Measurements from ENCODE around the gene NLN. TPM values are rescaled to one million over a fixed set of nuclear protein-coding genes. Genes with fewer than 3 reads are reported as not detected.
"Not testable (repeated sequence)": the region's sequence is repeated elsewhere in the genome, so short reads cannot be mapped to it uniquely, and the experiment has no call there.

NLN gene
- 10 to 100 TPM; 13.9 to 14.3 TPM for total RNA-seq

DNA sequence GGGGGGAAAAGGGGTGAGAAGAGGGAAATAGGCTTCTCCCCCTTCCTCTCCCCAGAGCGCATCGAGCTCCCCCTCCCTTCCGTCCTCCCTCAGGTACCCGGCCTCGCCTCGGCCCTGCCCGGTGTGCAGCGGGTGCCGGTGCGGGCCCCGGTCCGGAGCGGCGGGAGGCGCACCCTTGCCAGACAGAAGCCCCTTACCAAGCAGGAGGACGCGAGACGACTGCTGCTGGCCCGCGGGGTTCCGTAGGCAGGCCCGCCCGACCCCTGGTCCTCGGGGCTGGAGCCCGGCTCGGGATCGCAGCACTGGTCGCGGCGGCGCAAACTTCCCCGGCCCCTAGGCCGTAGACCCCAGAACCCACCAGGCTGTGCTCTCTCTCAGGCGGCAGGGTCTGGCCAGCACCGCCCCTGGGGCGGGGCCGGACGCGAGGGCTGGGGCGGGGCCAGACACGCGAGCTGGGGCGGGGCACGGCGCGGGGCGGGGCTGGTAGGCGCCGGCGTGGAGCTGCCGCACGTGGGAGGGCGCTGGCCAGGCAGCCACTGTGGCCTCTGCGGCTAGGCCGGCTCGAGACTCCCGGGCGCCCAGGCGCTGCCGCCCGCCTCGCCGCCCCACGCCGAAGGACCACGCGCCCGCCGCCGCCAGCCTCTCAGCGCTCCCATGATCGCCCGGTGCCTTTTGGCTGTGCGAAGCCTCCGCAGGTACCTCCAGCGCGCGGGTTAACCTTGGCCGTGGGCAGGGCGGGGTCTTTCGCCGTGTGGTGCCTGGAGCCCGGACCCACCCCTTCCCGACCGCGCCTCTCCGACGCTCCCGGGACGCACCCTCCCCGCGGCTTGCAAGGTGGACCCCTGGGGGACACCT, at the start of gene NLN, which contains the start of gene SGTB:
TSS of gene NLN (plus strand) at position 486 of the 855 bp plus-strand sequence. CDS start at position 655, 169 bp downstream.
TSS of gene SGTB (minus strand) at position 390 of the 855 bp plus-strand sequence. CDS start 1,302 bp downstream, outside the sequence.
- CTCF ChIA-PET = no interaction called here
- Mint-ChIP-seq H3K36me3 (ENCODE audit: low read depth) (peaks cover 3% of the 10 kb centered on the region), H3K4me1 (ENCODE audit: low read depth) (peaks cover 24% of the 10 kb centered on the region), H3K4me3 (peak within 1 kb of the TSS; percentile 86), H3K9me3 (ENCODE audit: insufficient read depth) (no peaks in the 10 kb centered on the region), H3K27ac (peak within 1 kb of the TSS; percentile 89), H3K27me3 (ENCODE audit: low read depth) (no peaks in the 10 kb centered on the region)
- peak; percentile 83 for DNase-seq
- ATAC-seq = peak; percentile 96
- POLR2A ChIA-PET = interaction anchor here (0.9 to 3.1 kb wide), 5 partner anchors 13 to 422 kb away, joined by 3 to 18 read pairs (median 7); partner anchors contain the start of genes CENPK, ERBIN, PPWD1 and SHLD3

GRCh38 chr5:65672796-65673195, 49.2 kb upstream of the NLN start:
- POLR2A ChIA-PET = no interaction called here
- H3K27me3 Mint-ChIP-seq (ENCODE audit: low read depth) = no peaks in the 10 kb centered on the region
- DNase-seq (no peak), ATAC-seq (no peak)
- peaks cover 29% of the 10 kb centered on the region for H3K36me3 Mint-ChIP-seq (ENCODE audit: low read depth)
- H3K4me3 Mint-ChIP-seq = no peak overlapping the region
- no peaks in the 10 kb centered on the region for H3K4me1 Mint-ChIP-seq (ENCODE audit: low read depth)
- H3K9me3 Mint-ChIP-seq (ENCODE audit: insufficient read depth) = no peaks in the 10 kb centered on the region
- CTCF ChIA-PET = no interaction called here
- no peak overlapping the region for H3K27ac Mint-ChIP-seq

- ChIA-PET CTCF (interaction anchor here (1.1 kb wide), 1 partner anchor 24 kb away, joined by 3 read pairs; no protein-coding TSS in a partner anchor), POLR2A (no interaction called here)
- peaks cover 35% of the 10 kb centered on the region for H3K36me3 Mint-ChIP-seq (ENCODE audit: low read depth)
- DNase-seq (no peak), ATAC-seq (no peak)
- no peak overlapping the region for H3K27ac Mint-ChIP-seq
- H3K4me3 Mint-ChIP-seq = no peak overlapping the region
- no peaks in the 10 kb centered on the region for H3K9me3 Mint-ChIP-seq (ENCODE audit: insufficient read depth)
- no peaks in the 10 kb centered on the region for H3K27me3 Mint-ChIP-seq (ENCODE audit: low read depth)
- H3K4me1 Mint-ChIP-seq (ENCODE audit: low read depth) = no peaks in the 10 kb centered on the region
Observed at GRCh38 chr5:65674749-65675148, 47.3 kb upstream of the NLN start.

DNA sequence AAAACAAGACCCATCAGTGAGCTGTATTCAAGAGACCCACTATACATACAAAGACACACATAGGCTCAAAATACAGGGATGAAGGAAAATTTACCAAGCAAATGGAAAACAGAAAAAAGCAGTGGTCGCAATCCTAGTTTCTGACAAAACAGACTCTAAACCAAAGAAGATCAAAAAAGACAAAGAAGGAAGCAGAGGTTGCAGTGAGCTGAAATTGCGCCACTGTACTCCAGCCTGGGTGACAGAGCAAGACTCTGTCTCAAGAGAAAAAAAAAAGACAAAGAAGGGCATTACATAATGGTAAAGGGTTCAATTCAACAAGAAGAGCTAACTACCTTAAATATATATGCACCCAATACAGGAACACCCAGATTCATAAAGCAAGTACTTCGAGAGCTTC, 45.9 kb upstream of the NLN start:
- H3K27ac Mint-ChIP-seq; H3K4me3 Mint-ChIP-seq; H3K27me3 Mint-ChIP-seq (ENCODE audit: low read depth); H3K4me1 Mint-ChIP-seq (ENCODE audit: low read depth); H3K9me3 Mint-ChIP-seq (ENCODE audit: insufficient read depth); ATAC-seq; DNase-seq; POLR2A ChIA-PET: not testable (repeated sequence)
- CTCF ChIA-PET = interaction anchor here (0.6 kb wide), 1 partner anchor 24 kb away, joined by 3 read pairs; no protein-coding TSS in a partner anchor
- H3K36me3 Mint-ChIP-seq (ENCODE audit: low read depth) = peaks cover 44% of the 10 kb centered on the region

DNA sequence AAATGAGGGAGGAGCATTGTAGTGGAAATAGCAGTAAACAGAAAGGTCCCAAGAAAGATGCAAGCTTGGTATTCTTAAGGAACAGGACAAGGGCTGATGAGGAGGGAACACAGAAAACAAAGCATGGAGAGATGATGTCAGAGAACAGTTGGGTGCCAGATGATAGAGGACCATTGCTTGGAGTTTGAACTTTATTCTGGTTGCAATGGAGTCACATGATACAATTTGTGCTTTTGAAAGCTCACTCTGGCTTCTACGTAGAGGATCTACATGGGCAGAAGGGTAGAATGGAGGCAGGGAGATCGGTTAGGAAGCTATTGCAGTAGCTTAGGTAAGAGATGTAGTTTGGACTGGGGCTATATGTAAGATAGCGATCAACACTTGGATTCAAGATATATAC, 39.9 kb upstream of the NLN start:
- POLR2A ChIA-PET = no interaction called here
- Mint-ChIP-seq H3K4me1 (ENCODE audit: low read depth) (no peaks in the 10 kb centered on the region), H3K36me3 (ENCODE audit: low read depth) (peaks cover 43% of the 10 kb centered on the region), H3K27me3 (ENCODE audit: low read depth) (no peaks in the 10 kb centered on the region), H3K4me3 (no peak overlapping the region), H3K9me3 (ENCODE audit: insufficient read depth) (no peaks in the 10 kb centered on the region), H3K27ac (no peak overlapping the region)
- CTCF ChIA-PET = no interaction called here
- DNase-seq = no peak
- no peak for ATAC-seq

DNA sequence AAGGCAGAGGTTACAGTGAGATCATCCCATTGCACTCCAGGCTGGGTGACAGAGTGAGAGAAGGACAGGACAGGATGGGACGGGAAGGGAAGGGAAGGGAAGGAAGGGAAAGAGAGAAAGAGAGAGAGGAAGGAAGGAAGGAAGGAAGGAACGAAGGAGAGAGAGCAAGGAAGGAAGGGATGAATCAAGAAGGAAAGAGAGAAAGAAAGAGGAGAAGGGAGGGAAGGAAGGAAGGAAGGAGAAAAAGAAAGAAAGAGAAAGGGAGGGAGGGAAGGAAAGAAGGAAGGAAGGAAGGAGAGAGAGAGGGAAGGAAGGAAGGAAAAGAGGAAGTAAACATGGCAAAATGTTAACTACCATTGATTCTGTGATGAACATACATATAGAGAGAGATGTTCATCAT, 28.9 kb upstream of the NLN start:
- Mint-ChIP-seq H3K27ac (no peak overlapping the region), H3K9me3 (ENCODE audit: insufficient read depth) (no peaks in the 10 kb centered on the region), H3K4me3 (no peak overlapping the region), H3K4me1 (ENCODE audit: low read depth) (no peaks in the 10 kb centered on the region), H3K27me3 (ENCODE audit: low read depth) (no peaks in the 10 kb centered on the region), H3K36me3 (ENCODE audit: low read depth) (peaks cover 12% of the 10 kb centered on the region)
- ChIA-PET POLR2A (interaction anchor here (0.6 kb wide), 1 partner anchor 198 kb away, joined by 3 read pairs; no protein-coding TSS in a partner anchor), CTCF (no interaction called here)
- DNase-seq = no peak
- no peak for ATAC-seq

GRCh38 chr5:65695162-65695755, 26.7 kb upstream of the NLN start:
- Mint-ChIP-seq H3K4me3 (no peak overlapping the region), H3K4me1 (ENCODE audit: low read depth) (no peaks in the 10 kb centered on the region), H3K9me3 (ENCODE audit: insufficient read depth) (no peaks in the 10 kb centered on the region), H3K36me3 (ENCODE audit: low read depth) (peaks cover 29% of the 10 kb centered on the region), H3K27me3 (ENCODE audit: low read depth) (no peaks in the 10 kb centered on the region), H3K27ac (no peak overlapping the region)
- no peak for DNase-seq
- CTCF ChIA-PET = no interaction called here
- ATAC-seq = no peak
- POLR2A ChIA-PET = no interaction called here

GRCh38 chr5:65695896-65696295, 26.1 kb upstream of the NLN start:
- Mint-ChIP-seq H3K27me3 (ENCODE audit: low read depth) (no peaks in the 10 kb centered on the region), H3K27ac (no peak overlapping the region), H3K36me3 (ENCODE audit: low read depth) (peaks cover 26% of the 10 kb centered on the region), H3K9me3 (ENCODE audit: insufficient read depth) (no peaks in the 10 kb centered on the region), H3K4me1 (ENCODE audit: low read depth) (no peaks in the 10 kb centered on the region), H3K4me3 (no peak overlapping the region)
- ATAC-seq (no peak), DNase-seq (no peak)
- POLR2A ChIA-PET = no interaction called here
- CTCF ChIA-PET = no interaction called here

DNA sequence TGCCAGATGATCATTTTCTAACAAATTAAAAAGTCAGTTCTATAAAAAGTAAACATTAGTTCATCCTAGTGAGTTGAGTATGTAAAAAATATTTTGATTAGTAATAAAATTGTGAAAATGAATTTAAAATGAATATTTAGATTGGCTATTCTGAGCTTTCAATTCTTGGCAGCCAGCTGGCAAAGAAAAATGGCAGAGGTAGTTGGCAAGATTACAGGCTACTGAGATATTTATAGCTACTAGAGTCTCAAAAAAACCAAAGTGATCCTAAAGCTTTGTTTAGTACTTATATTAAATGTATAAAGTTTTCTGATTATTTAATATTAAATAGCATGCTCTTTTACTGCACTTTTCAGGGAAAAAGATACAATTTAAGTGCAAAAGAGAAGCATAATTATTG, 25.1 kb upstream of the NLN start:
- Mint-ChIP-seq H3K4me1 (ENCODE audit: low read depth) (no peaks in the 10 kb centered on the region), H3K27ac (no peak overlapping the region), H3K9me3 (ENCODE audit: insufficient read depth) (no peaks in the 10 kb centered on the region), H3K36me3 (ENCODE audit: low read depth) (peaks cover 26% of the 10 kb centered on the region), H3K4me3 (no peak overlapping the region), H3K27me3 (ENCODE audit: low read depth) (no peaks in the 10 kb centered on the region)
- CTCF ChIA-PET = no interaction called here
- POLR2A ChIA-PET = no interaction called here
- ATAC-seq (no peak), DNase-seq (no peak)

- no peak overlapping the region for H3K4me3 Mint-ChIP-seq
Observed at GRCh38 chr5:65699338-65699737, 22.7 kb upstream of the NLN start.

DNA sequence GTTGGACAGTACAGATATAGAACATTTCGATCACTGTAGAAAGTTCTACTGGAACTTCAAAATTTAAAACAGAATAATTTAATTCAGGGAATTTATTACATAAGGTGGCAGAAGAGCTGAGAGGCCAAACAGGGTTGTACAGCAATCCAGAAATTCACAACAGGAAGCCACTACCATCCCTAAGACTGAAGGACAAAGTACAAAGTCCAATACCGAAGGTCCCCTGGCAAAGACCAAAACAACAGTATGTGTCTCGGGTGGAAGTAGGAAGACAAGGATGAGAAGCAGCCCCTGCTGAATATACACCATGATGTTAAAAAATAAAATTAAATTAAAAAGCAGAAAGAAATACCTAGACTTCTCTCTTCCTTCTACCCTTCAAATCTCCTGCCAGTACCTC, 20.0 kb upstream of the NLN start:
- H3K9me3 Mint-ChIP-seq (ENCODE audit: insufficient read depth) = no peaks in the 10 kb centered on the region
- peaks cover 38% of the 10 kb centered on the region for H3K36me3 Mint-ChIP-seq (ENCODE audit: low read depth)

More at GRCh38 chr5:65699338-65699737, 22.7 kb upstream of the NLN start:
- H3K27ac Mint-ChIP-seq = no peak overlapping the region
- ChIA-PET CTCF (interaction anchor here (0.9 to 1.1 kb wide), 2 partner anchors 9 to 23 kb away, joined by 3 read pairs; no protein-coding TSS in a partner anchor), POLR2A (no interaction called here)
- ATAC-seq (no peak), DNase-seq (no peak)
- no peaks in the 10 kb centered on the region for H3K27me3 Mint-ChIP-seq (ENCODE audit: low read depth)
- H3K36me3 Mint-ChIP-seq (ENCODE audit: low read depth) = peaks cover 36% of the 10 kb centered on the region
- no peaks in the 10 kb centered on the region for H3K9me3 Mint-ChIP-seq (ENCODE audit: insufficient read depth)
- no peaks in the 10 kb centered on the region for H3K4me1 Mint-ChIP-seq (ENCODE audit: low read depth)

GRCh38 chr5:65704621-65705239, 17.3 kb upstream of the NLN start:
- Mint-ChIP-seq H3K36me3 (ENCODE audit: low read depth) (peaks cover 23% of the 10 kb centered on the region), H3K27me3 (ENCODE audit: low read depth) (no peaks in the 10 kb centered on the region), H3K27ac (no peak overlapping the region), H3K4me1 (ENCODE audit: low read depth) (no peaks in the 10 kb centered on the region), H3K9me3 (ENCODE audit: insufficient read depth) (no peaks in the 10 kb centered on the region), H3K4me3 (no peak overlapping the region)
- CTCF ChIA-PET = no interaction called here
- no peak for ATAC-seq
- POLR2A ChIA-PET = interaction anchor here (0.6 kb wide), 1 partner anchor 688 kb away, joined by 3 read pairs; no protein-coding TSS in a partner anchor
- DNase-seq = no peak

More for the DNA sequence above, 20.0 kb upstream of the NLN start:
- CTCF ChIA-PET = no interaction called here
- H3K4me3 Mint-ChIP-seq = no peak overlapping the region
- H3K27me3 Mint-ChIP-seq (ENCODE audit: low read depth) = no peaks in the 10 kb centered on the region
- POLR2A ChIA-PET = no interaction called here
- no peak for DNase-seq
- H3K27ac Mint-ChIP-seq = no peak overlapping the region
- no peak for ATAC-seq
- no peaks in the 10 kb centered on the region for H3K4me1 Mint-ChIP-seq (ENCODE audit: low read depth)
